Subcutaneous adipose tissue (tissue), 4 donors: ENCODE data around the gene TAC4. TPM values are rescaled to one million over a fixed set of nuclear protein-coding genes. Genes with fewer than 3 reads are reported as not detected.

ENCODE experiments used
- CTCF ChIP-seq: fragments of 450-650 bp; IDR thresholded peaks from one replicate; pipeline ENCODE4 v1.5.1; 2016; ENCODE audit warnings: low read depth, mild to moderate bottlenecking, control low read depth, antibody characterized with exemption, moderate library complexity
- total RNA-seq, 4 donors: library from RNA; depleted of rRNA; stranded (reverse); fragments of >200 nt; gene quantifications; one replicate each; pipeline ENCODE4 v1.1.0, GENCODE V29; 2016

The TAC4 gene
- total RNA-seq, 4 donors from 2014 or later = not detected

- no peak for TF ChIP-seq CTCF
Measured at GRCh38 chr17:49890852-49891251, 43.0 kb upstream of the TAC4 start.

GRCh38 chr17:49890077-49890821, 42.4 kb upstream of the TAC4 start:
- TF ChIP-seq CTCF = no peak

- no peak for TF ChIP-seq CTCF
Measured at GRCh38 chr17:49889500-49889899, 41.6 kb upstream of the TAC4 start.

- no peak for TF ChIP-seq CTCF
Measured at GRCh38 chr17:49887744-49888360, 40.0 kb upstream of the TAC4 start.

- TF ChIP-seq CTCF = no peak
Measured at GRCh38 chr17:49887086-49887743, 39.3 kb upstream of the TAC4 start.

- no peak for TF ChIP-seq CTCF
Measured at GRCh38 chr17:49886036-49886435, 38.2 kb upstream of the TAC4 start.

GRCh38 chr17:49882434-49882833, 34.6 kb upstream of the TAC4 start:
- TF ChIP-seq CTCF = no peak
